Astrocyte (in vitro differentiated cells and primary cell): ENCODE results near the gene EXOC3. TPM values are rescaled to one million over a fixed set of nuclear protein-coding genes. Genes with fewer than 3 reads are reported as not detected.

Source experiments
- DNase-seq: peaks from one replicate; pipeline ENCODE4 v3.0.0-alpha.2; 2010; ENCODE audit warnings: low read depth
- FAIRE-seq: peaks from 2 replicates; lab custom pipeline; 2011; peaks lifted over from hg19 to GRCh38; lab: Jason Lieb, UNC
- H2AFZ ChIP-seq: 2 replicates; pipeline ENCODE4 v1.6.0; 2012; ENCODE audit warnings: low read depth, low read length, inconsistent platforms
- H3K27ac ChIP-seq: 2 replicates; pipeline ENCODE4 v1.5.1; 2011; ENCODE audit warnings: low read depth, low read length, inconsistent platforms
- H3K27me3 ChIP-seq: 2 replicates; pipeline ENCODE4 v1.6.0; 2011; ENCODE audit warnings: low read length, inconsistent platforms; ENCODE audit not compliant: insufficient read depth
- H3K36me3 ChIP-seq: 2 replicates; pipeline ENCODE4 v1.5.1; 2011; ENCODE audit warnings: low read length, inconsistent platforms; ENCODE audit not compliant: insufficient read depth
- H3K4me1 ChIP-seq: 2 replicates; pipeline ENCODE4 v1.5.1; 2011; ENCODE audit warnings: low read length, inconsistent platforms; ENCODE audit not compliant: insufficient read depth
- H3K4me2 ChIP-seq: 2 replicates; pipeline ENCODE4 v1.6.0; 2012; ENCODE audit warnings: low read length, inconsistent platforms
- H3K4me3 ChIP-seq: 2 replicates; pipeline ENCODE4 v1.5.1; 2011; ENCODE audit warnings: low read depth, mild to moderate bottlenecking, low read length, inconsistent platforms; ENCODE audit not compliant: insufficient read depth
- H3K79me2 ChIP-seq: 2 replicates; pipeline ENCODE4 v1.6.0; 2012; ENCODE audit warnings: mild to moderate bottlenecking, low read length, inconsistent platforms; ENCODE audit not compliant: insufficient read depth
- H3K9ac ChIP-seq: 2 replicates; pipeline ENCODE4 v1.6.0; 2012; ENCODE audit warnings: mild to moderate bottlenecking, low read length, inconsistent platforms
- H3K9me3 ChIP-seq: 2 replicates; pipeline ENCODE4 v1.5.1; 2012; ENCODE audit warnings: low read depth, mild to moderate bottlenecking, low read length, inconsistent platforms; ENCODE audit not compliant: insufficient read depth
- H4K20me1 ChIP-seq: 2 replicates; pipeline ENCODE4 v1.6.0; 2012; ENCODE audit warnings: low read length, inconsistent platforms; ENCODE audit not compliant: insufficient read depth
- H3K27ac Mint-ChIP-seq: one replicate; pipeline ENCODE4 v1.8.0; 2021; ENCODE audit warnings: mild to moderate bottlenecking, mixed read lengths; ENCODE audit not compliant: unreplicated experiment
- H3K27me3 Mint-ChIP-seq: one replicate; pipeline ENCODE4 v1.8.0; 2021; ENCODE audit warnings: low read depth, mixed read lengths; ENCODE audit not compliant: unreplicated experiment
- H3K36me3 Mint-ChIP-seq: one replicate; pipeline ENCODE4 v1.8.0; 2021; ENCODE audit warnings: low read depth, mixed read lengths; ENCODE audit not compliant: unreplicated experiment
- H3K4me1 Mint-ChIP-seq: one replicate; pipeline ENCODE4 v1.8.0; 2021; ENCODE audit warnings: low read depth, mixed read lengths; ENCODE audit not compliant: unreplicated experiment
- H3K4me3 Mint-ChIP-seq: one replicate; pipeline ENCODE4 v1.8.0; 2021; ENCODE audit warnings: mild to moderate bottlenecking, moderate library complexity, mixed read lengths; ENCODE audit not compliant: unreplicated experiment
- H3K9me3 Mint-ChIP-seq: one replicate; pipeline ENCODE4 v1.8.0; 2021; ENCODE audit warnings: mild to moderate bottlenecking, mixed read lengths; ENCODE audit not compliant: unreplicated experiment
- CTCF ChIP-seq: IDR thresholded peaks from 2 replicates; pipeline ENCODE4 v1.5.1; 2011; ENCODE audit warnings: low read depth, mild to moderate bottlenecking, inconsistent platforms, low read length, moderate library complexity; ENCODE audit not compliant: insufficient read depth
- EZH2 ChIP-seq: IDR thresholded peaks from 2 replicates; pipeline ENCODE4 v1.6.1; 2012; ENCODE audit warnings: mild to moderate bottlenecking, low read length, inconsistent platforms; ENCODE audit not compliant: insufficient read depth
- total RNA-seq: library from RNA; stranded (reverse); gene quantifications from 2 replicates; pipeline ENCODE4 v1.2.1, GENCODE V29; 2021

Gene EXOC3
- total RNA-seq, 1 donor from 2014 or later: 37.9 TPM

DNA sequence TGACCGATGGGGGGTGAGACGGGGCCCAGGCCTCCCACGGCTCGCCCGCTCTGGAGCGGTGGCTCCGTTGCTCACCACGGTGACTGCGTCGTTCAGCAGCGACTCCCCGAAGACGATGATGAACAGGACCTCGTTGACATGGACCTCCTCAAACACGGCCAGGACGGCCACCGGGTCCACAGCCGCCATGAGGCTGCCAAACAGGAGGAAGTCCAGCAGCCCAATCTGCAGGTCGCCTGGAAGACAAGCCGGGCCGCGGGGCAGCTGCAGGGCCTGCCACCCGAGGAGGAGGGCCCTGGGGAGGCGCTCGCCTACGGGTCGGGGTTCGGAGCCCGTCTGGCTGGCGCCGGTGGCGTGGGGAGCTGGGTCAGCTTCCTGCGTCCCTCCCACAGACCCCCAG lies 45.3 kb downstream of the EXOC3 start:
- no peak for DNase-seq
- TF ChIP-seq CTCF (no peak), EZH2 (no peak)
- Histone ChIP-seq H3K27ac (no peak overlapping the region), H3K4me3 (no peak overlapping the region), H3K4me2 (no peak overlapping the region), H3K9ac (no peak overlapping the region), H3K27me3 (peaks cover 2% of the 10 kb centered on the region), H3K36me3 (no peaks in the 10 kb centered on the region), H3K9me3 (no peaks in the 10 kb centered on the region), H3K4me1 (no peaks in the 10 kb centered on the region), H2AFZ (no peak overlapping the region), H3K79me2 (no peaks in the 10 kb centered on the region), H4K20me1 (no peaks in the 10 kb centered on the region)
- no peak for FAIRE-seq
- H3K4me1 Mint-ChIP-seq: no peaks in the 10 kb centered on the region
- no peaks in the 10 kb centered on the region for H3K9me3 Mint-ChIP-seq
- H3K4me3 Mint-ChIP-seq: no peak overlapping the region
- H3K27ac Mint-ChIP-seq: no peak overlapping the region
- H3K27me3 Mint-ChIP-seq: peaks cover 21% of the 10 kb centered on the region
- no peaks in the 10 kb centered on the region for H3K36me3 Mint-ChIP-seq

- FAIRE-seq (no peak), DNase-seq (no peak)
- TF ChIP-seq EZH2 (no peak), CTCF (no peak)
- Histone ChIP-seq H3K4me1 (no peaks in the 10 kb centered on the region), H3K9me3 (no peaks in the 10 kb centered on the region), H3K9ac (no peak overlapping the region), H3K27me3 (peaks cover 2% of the 10 kb centered on the region), H4K20me1 (no peaks in the 10 kb centered on the region), H3K27ac (no peak overlapping the region), H3K4me3 (no peak overlapping the region), H3K79me2 (no peaks in the 10 kb centered on the region), H3K4me2 (no peak overlapping the region), H2AFZ (no peak overlapping the region), H3K36me3 (no peaks in the 10 kb centered on the region)
- Mint-ChIP-seq H3K9me3 (no peaks in the 10 kb centered on the region), H3K27me3 (peaks cover 22% of the 10 kb centered on the region), H3K36me3 (no peaks in the 10 kb centered on the region), H3K4me3 (no peak overlapping the region), H3K27ac (no peak overlapping the region), H3K4me1 (no peaks in the 10 kb centered on the region)
These were observed 46.0 kb downstream of the EXOC3 start for GRCh38 chr5:488744-489688.

DNA sequence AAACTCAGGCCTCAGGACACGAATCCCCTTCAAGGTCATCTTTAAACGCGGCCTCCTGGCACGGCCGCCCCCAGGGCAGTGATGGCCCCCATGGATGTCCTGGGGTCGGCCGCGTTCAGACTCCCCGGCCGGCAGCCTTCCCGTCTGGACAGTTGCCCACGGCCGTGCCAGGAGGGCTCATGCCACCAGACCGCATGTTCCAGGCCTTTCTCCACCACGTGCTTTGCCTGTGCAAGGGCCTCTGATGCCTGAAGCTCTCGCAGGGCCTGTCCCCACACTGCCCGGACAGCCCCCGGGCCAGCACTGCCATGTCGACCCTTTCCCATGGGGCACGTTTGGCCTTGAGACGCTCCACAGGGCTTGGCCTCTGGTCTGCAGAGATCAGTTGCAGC lies 46.7 kb downstream of the EXOC3 start:
- Histone ChIP-seq H3K9me3 (no peaks in the 10 kb centered on the region), H3K4me2 (no peak overlapping the region), H3K4me3 (no peak overlapping the region), H3K36me3 (no peaks in the 10 kb centered on the region), H3K4me1 (no peaks in the 10 kb centered on the region), H3K27ac (no peak overlapping the region), H3K79me2 (no peaks in the 10 kb centered on the region), H3K27me3 (peaks cover 2% of the 10 kb centered on the region), H3K9ac (no peak overlapping the region), H2AFZ (no peak overlapping the region), H4K20me1 (no peaks in the 10 kb centered on the region)
- Mint-ChIP-seq H3K9me3 (no peaks in the 10 kb centered on the region), H3K4me1 (no peaks in the 10 kb centered on the region), H3K27ac (no peak overlapping the region), H3K36me3 (no peaks in the 10 kb centered on the region), H3K27me3 (peaks cover 24% of the 10 kb centered on the region), H3K4me3 (no peak overlapping the region)
- TF ChIP-seq EZH2: no peak
- TF ChIP-seq CTCF: no peak
- no peak for DNase-seq
- no peak for FAIRE-seq
